Activated naive CD4-positive, alpha-beta T cell treated with anti-CD3 and anti-CD28 coated beads, Interleukin-2, amount 50 U/mL, for 72 hours (primary cell): Measurements from ENCODE around the gene CCNY. TPM values are rescaled to one million over a fixed set of nuclear protein-coding genes. Genes with fewer than 3 reads are reported as not detected.
A peak's percentile ranks its signal among the peaks of the same experiment; 100 is the strongest.
"Not testable (repeated sequence)": the region's sequence is repeated elsewhere in the genome, so short reads cannot be mapped to it uniquely, and the experiment has no call there.

Source experiments
- ATAC-seq, 2 donors: fragments of 150-1000 bp; cut with Tn5 transposase; 2 replicates each; pipeline ENCODE4 v1.10.0; 2021; ENCODE audit warnings: mild to moderate bottlenecking in 2 of 2, moderate library complexity in 2 of 2
- DNase-seq, 2 donors: peaks; one replicate each; pipeline ENCODE4 v3.0.0; 2021 to 2022; ENCODE audit warnings: low spot score in 2 of 2
- H3K27ac Mint-ChIP-seq, 2 donors: one replicate each; pipeline ENCODE4 v1.8.0; 2022; ENCODE audit warnings: mild to moderate bottlenecking in 2 of 2, mixed read lengths in 2 of 2
- H3K36me3 Mint-ChIP-seq, 2 donors: one replicate each; pipeline ENCODE4 v1.8.0; 2022; ENCODE audit warnings: mixed read lengths in 2 of 2
- H3K9me3 Mint-ChIP-seq, 2 donors: one replicate each; pipeline ENCODE4 v1.8.0; 2022; ENCODE audit warnings: mixed read lengths in 2 of 2
- total RNA-seq, 2 donors: library from RNA; stranded (reverse); gene quantifications; one replicate each; pipeline ENCODE4 v1.2.3, GENCODE V29; 2022

CCNY gene
- total RNA-seq, 2 donors from 2014 or later, result 31.4 to 44.2 TPM

GRCh38 chr10:35347121-35347562 is 10.8 kb downstream of the CCNY start:
- ATAC-seq, result no peak
- no peak overlapping the region for H3K27ac Mint-ChIP-seq
- H3K36me3 Mint-ChIP-seq, result peaks cover 0 to 9% of the 10 kb centered on the region in 2 donors
- H3K9me3 Mint-ChIP-seq, result no peaks in the 10 kb centered on the region
- DNase-seq, result no peak

GRCh38 chr10:35347899-35348608 is 11.7 kb downstream of the CCNY start:
- peaks cover 0 to 9% of the 10 kb centered on the region in 2 donors for H3K36me3 Mint-ChIP-seq
- no peak overlapping the region for H3K27ac Mint-ChIP-seq
- ATAC-seq (no peak), DNase-seq (no peak)
- H3K9me3 Mint-ChIP-seq, result no peaks in the 10 kb centered on the region

- no peaks in the 10 kb centered on the region for H3K9me3 Mint-ChIP-seq
- no peak for DNase-seq
- ATAC-seq, result peak in 1 of 2 donors; percentile 71
- H3K36me3 Mint-ChIP-seq, result peaks cover 0 to 9% of the 10 kb centered on the region in 2 donors
- no peak overlapping the region for H3K27ac Mint-ChIP-seq
Observed at GRCh38 chr10:35348609-35349388, 12.5 kb downstream of the CCNY start.

GRCh38 chr10:35349389-35349915 is 13.1 kb downstream of the CCNY start:
- Mint-ChIP-seq H3K27ac (no peak overlapping the region), H3K9me3 (no peaks in the 10 kb centered on the region), H3K36me3 (peaks cover 0 to 9% of the 10 kb centered on the region in 2 donors)
- ATAC-seq, result peak; percentile 69 to 84
- DNase-seq, result no peak

- ATAC-seq (no peak), DNase-seq (no peak)
- Mint-ChIP-seq H3K9me3 (no peaks in the 10 kb centered on the region), H3K27ac (no peak overlapping the region), H3K36me3 (no peaks in the 10 kb centered on the region)
Observed at GRCh38 chr10:35351021-35351420, 14.7 kb downstream of the CCNY start.

- no peak for DNase-seq
- no peak for ATAC-seq
- no peaks in the 10 kb centered on the region for H3K9me3 Mint-ChIP-seq
- peak overlapping the region in 1 of 2 donors; percentile 2 for H3K27ac Mint-ChIP-seq
- no peaks in the 10 kb centered on the region for H3K36me3 Mint-ChIP-seq
Observed at GRCh38 chr10:35352097-35352496, 15.8 kb downstream of the CCNY start.

GRCh38 chr10:35352512-35352911 is 16.2 kb downstream of the CCNY start:
- Mint-ChIP-seq H3K36me3 (no peaks in the 10 kb centered on the region), H3K27ac (peak overlapping the region in 1 of 2 donors; percentile 2), H3K9me3 (no peaks in the 10 kb centered on the region)
- ATAC-seq, result peak in 1 of 2 donors; percentile 32
- no peak for DNase-seq

GRCh38 chr10:35353395-35353794 is 17.1 kb downstream of the CCNY start:
- Mint-ChIP-seq H3K9me3 (no peaks in the 10 kb centered on the region), H3K36me3 (no peaks in the 10 kb centered on the region), H3K27ac (no peak overlapping the region)
- ATAC-seq, result no peak
- DNase-seq, result no peak

- DNase-seq (no peak), ATAC-seq (no peak)
- Mint-ChIP-seq H3K9me3 (no peaks in the 10 kb centered on the region), H3K36me3 (no peaks in the 10 kb centered on the region), H3K27ac (no peak overlapping the region)
Observed at GRCh38 chr10:35353805-35354204, 17.5 kb downstream of the CCNY start.

GRCh38 chr10:35354257-35354656 is 17.9 kb downstream of the CCNY start:
- H3K27ac Mint-ChIP-seq, DNase-seq, H3K9me3 Mint-ChIP-seq, ATAC-seq, H3K36me3 Mint-ChIP-seq: not testable (repeated sequence)

- peaks cover 0 to 4% of the 10 kb centered on the region in 2 donors for H3K36me3 Mint-ChIP-seq
- DNase-seq (no peak), ATAC-seq (peak; percentile 79 to 86)
- peak overlapping the region; percentile 82 to 96 for H3K27ac Mint-ChIP-seq
- H3K9me3 Mint-ChIP-seq, result no peaks in the 10 kb centered on the region
Observed at GRCh38 chr10:35355971-35356724, 19.8 kb downstream of the CCNY start.

GRCh38 chr10:35356725-35357092 is 20.4 kb downstream of the CCNY start:
- no peak for DNase-seq
- peaks cover 0 to 4% of the 10 kb centered on the region in 2 donors for H3K36me3 Mint-ChIP-seq
- peak; percentile 73 to 79 for ATAC-seq
- peak overlapping the region; percentile 82 to 96 for H3K27ac Mint-ChIP-seq
- no peaks in the 10 kb centered on the region for H3K9me3 Mint-ChIP-seq

GRCh38 chr10:35359056-35359455 is 22.7 kb downstream of the CCNY start:
- ATAC-seq (no peak), DNase-seq (no peak)
- no peaks in the 10 kb centered on the region for H3K9me3 Mint-ChIP-seq
- peaks cover 0 to 4% of the 10 kb centered on the region in 2 donors for H3K36me3 Mint-ChIP-seq
- H3K27ac Mint-ChIP-seq, result no peak overlapping the region

- DNase-seq, result no peak
- Mint-ChIP-seq H3K36me3 (peaks cover 0 to 4% of the 10 kb centered on the region in 2 donors), H3K27ac (no peak overlapping the region), H3K9me3 (no peaks in the 10 kb centered on the region)
- ATAC-seq, result no peak
Observed at GRCh38 chr10:35359873-35360272, 23.6 kb downstream of the CCNY start.

- ATAC-seq (no peak), DNase-seq (no peak)
- H3K36me3 Mint-ChIP-seq, result peaks cover 0 to 4% of the 10 kb centered on the region in 2 donors
- H3K9me3 Mint-ChIP-seq, result no peaks in the 10 kb centered on the region
- H3K27ac Mint-ChIP-seq, result no peak overlapping the region
Observed at GRCh38 chr10:35362701-35363350, 26.5 kb downstream of the CCNY start.

- ATAC-seq (no peak), DNase-seq (no peak)
- peaks cover 0 to 4% of the 10 kb centered on the region in 2 donors for H3K36me3 Mint-ChIP-seq
- no peak overlapping the region for H3K27ac Mint-ChIP-seq
- H3K9me3 Mint-ChIP-seq, result no peaks in the 10 kb centered on the region
Observed at GRCh38 chr10:35363587-35363986, 27.3 kb downstream of the CCNY start.
